K562 (cell line): ENCODE data around the gene CD52. TPM values are rescaled to one million over a fixed set of nuclear protein-coding genes. Genes with fewer than 3 reads are reported as not detected.

Experiments used
- ATF4 ChIP-seq: fragments of 450-650 bp; formaldehyde crosslinking; IDR thresholded peaks from 2 replicates; pipeline ENCODE4 v1.4.0; 2022; ENCODE audit warnings: mild to moderate bottlenecking, moderate library complexity
- CCNT2 ChIP-seq: IDR thresholded peaks from 2 replicates; pipeline ENCODE4 v1.6.1; 2011; ENCODE audit warnings: borderline replicate concordance, low read depth, mild to moderate bottlenecking, moderate library complexity, mixed read lengths, low read length; ENCODE audit not compliant: insufficient read length; ENCODE audit errors: extremely low read depth
- CLOCK ChIP-seq: fragments of 250-450 bp; sonication (Bioruptor Pico); IDR thresholded peaks from 2 replicates; pipeline ENCODE4 v1.4.0; 2020; ENCODE audit warnings: mild to moderate bottlenecking, moderate library complexity, borderline replicate concordance
- FIP1L1 ChIP-seq: fragments of 200-400 bp; formaldehyde crosslinking; IDR thresholded peaks from 2 replicates; pipeline ENCODE4 v1.6.1; 2018; ENCODE audit warnings: mild to moderate bottlenecking, low read depth, low read length; ENCODE audit not compliant: poor library complexity, severe bottlenecking
- GTF2A2 ChIP-seq: IDR thresholded peaks from 2 replicates; pipeline ENCODE4 v1.6.1; 2016; ENCODE audit warnings: mild to moderate bottlenecking, missing genetic modification characterization, missing compliant biosample characterization
- HBP1 ChIP-seq: fragments of 450-650 bp; formaldehyde crosslinking; IDR thresholded peaks from 2 replicates; pipeline ENCODE4 v1.4.0; 2022; ENCODE audit warnings: missing genetic modification characterization
- LCOR ChIP-seq: sonication (generic); formaldehyde crosslinking; IDR thresholded peaks from 2 replicates; pipeline ENCODE4 v1.8.0; 2022; ENCODE audit warnings: mild to moderate bottlenecking, missing genetic modification reagents
- MECOM ChIP-seq: fragments of 250-450 bp; sonication (Bioruptor Pico); IDR thresholded peaks from 2 replicates; pipeline ENCODE4 v1.8.0; 2022; ENCODE audit warnings: inconsistent platforms
- MIER1 ChIP-seq: fragments of 450-650 bp; IDR thresholded peaks from 2 replicates; pipeline ENCODE4 v1.6.1; 2016; ENCODE audit warnings: antibody characterized with exemption, mild to moderate bottlenecking, low read depth
- NFYB ChIP-seq: IDR thresholded peaks from 2 replicates; pipeline ENCODE4 v1.6.1; 2011; ENCODE audit warnings: mild to moderate bottlenecking, moderate library complexity; ENCODE audit not compliant: insufficient read length; ENCODE audit errors: extremely low read depth
- NUFIP1 ChIP-seq: fragments of 450-650 bp; IDR thresholded peaks from 2 replicates; pipeline ENCODE4 v1.6.1; 2018; ENCODE audit not compliant: partially characterized antibody
- PBX2 ChIP-seq, 2 experiments: IDR thresholded peaks in 1 of 2; conservative IDR thresholded peaks in 1 of 2; 2 replicates each; pipeline ENCODE4 v1.6.1; 2016; ENCODE audit warnings: low read depth in 2 of 2, mild to moderate bottlenecking in 1 of 2, missing compliant biosample characterization in 1 of 2, missing genetic modification characterization in 1 of 2, moderate library complexity in 1 of 2
- PCBP1 ChIP-seq: fragments of 200-400 bp; formaldehyde crosslinking; IDR thresholded peaks from 2 replicates; pipeline ENCODE4 v1.6.1; 2018; ENCODE audit warnings: mild to moderate bottlenecking, low read depth, low read length; ENCODE audit not compliant: poor library complexity, severe bottlenecking
- ZNF212 ChIP-seq: fragments of 450-650 bp; formaldehyde crosslinking; IDR thresholded peaks from 2 replicates; pipeline ENCODE4 v1.4.0; 2020; ENCODE audit warnings: mild to moderate bottlenecking
- ZNF584 ChIP-seq: fragments of 200-800 bp; sonication (Bioruptor generic); IDR thresholded peaks from 2 replicates; pipeline ENCODE4 v1.6.1; 2016; ENCODE audit warnings: low read depth, mild to moderate bottlenecking, missing genetic modification characterization, missing compliant biosample characterization
- ZNF586 ChIP-seq: fragments of 450-650 bp; formaldehyde crosslinking; conservative IDR thresholded peaks from 2 replicates; pipeline ENCODE4 v1.4.0; 2020; ENCODE audit warnings: mild to moderate bottlenecking, moderate library complexity
- polyA plus RNA-seq, 8 experiments: library from polyadenylated mRNA; depleted of rRNA in 4 of 8; stranded (reverse) in 5 of 8; unstranded in 3 of 8; fragments of >200 nt; fragmentation: Nextera tagmentation in 2 of 8; fragmentation: Illumina TruSeq in 1 of 8; extraction: Ambion mirVana in 2 of 8; extraction: Trizol in 1 of 8; gene quantifications; 2 replicates each; pipeline versions ENCODE4 v1.2.1 to v1.2.3, GENCODE V29; 2011 to 2014; ENCODE audit warnings: inconsistent platforms in 1 of 8, missing spikeins in 1 of 8
- total RNA-seq, 7 experiments: library from RNA; depleted of rRNA in 6 of 7; stranded (reverse); fragments of >200 nt in 6 of 7; fragmentation: Illumina TruSeq in 2 of 7; extraction: Trizol in 2 of 7; gene quantifications; 2 replicates each; pipeline versions ENCODE4 v1.2.1 to v1.2.3, GENCODE V29; 2011 to 2021; ENCODE audit warnings: low replicate concordance in 1 of 7

CD52 gene
- total and polyA plus RNA-seq, 9 of the 15 experiments (the other 6 are each of a cell fraction or from before 2014, with no cell fraction given) = 34.9 to 488 (median 173) TPM

- no peak for TF ChIP-seq FIP1L1
- no peak for TF ChIP-seq ZNF212 (CRISPR knock-in tag)
- no peak for TF ChIP-seq CCNT2
- no peak for TF ChIP-seq MIER1
- TF ChIP-seq LCOR (CRISPR knock-in tag) = peak; percentile 57; the same call in 1 of the 2 replicates
- no peak; the same call in 1 of the 2 replicates for TF ChIP-seq HBP1 (CRISPR knock-in tag)
- TF ChIP-seq ATF4 (CRISPR knock-in tag) = no peak
- TF ChIP-seq GTF2A2 (tag) = no peak
- no peak for TF ChIP-seq PCBP1
- TF ChIP-seq MECOM (CRISPR knock-in tag) = no peak; the same call in 1 of the 2 replicates
- 0 out of 2 replicates have a peak, but pooled peaks have one; percentile 30 for TF ChIP-seq ZNF584
- no peak for TF ChIP-seq CLOCK
- TF ChIP-seq PBX2 (CRISPR knock-in tag; IDR thresholded peaks at IDR 0.05; ENCODE audit: low read depth) = no peak
- TF ChIP-seq PBX2 (tag; conservative IDR thresholded peaks at IDR 0.05; ENCODE audit: low read depth) = no peak
- TF ChIP-seq ZNF586 (CRISPR knock-in tag) = no peak
- TF ChIP-seq NUFIP1 = no peak
- no peak for TF ChIP-seq NFYB
Observed at GRCh38 chr1:26275580-26276431, 42.0 kb upstream of the CD52 start (continued).
